GM19395 (cell line): ENCODE measurements around the gene STAT4.

Experiments
- ATAC-seq: cut with Tn5 transposase; IDR thresholded peaks from one replicate; pipeline ENCODE4 v1.9.1; 2021; ENCODE audit warnings: mild to moderate bottlenecking, moderate library complexity; ENCODE audit not compliant: unreplicated experiment

Gene STAT4

GRCh38 chr2:191149391-191149790, 1.4 kb downstream of the STAT4 start:
- ATAC-seq = no peak

DNA sequence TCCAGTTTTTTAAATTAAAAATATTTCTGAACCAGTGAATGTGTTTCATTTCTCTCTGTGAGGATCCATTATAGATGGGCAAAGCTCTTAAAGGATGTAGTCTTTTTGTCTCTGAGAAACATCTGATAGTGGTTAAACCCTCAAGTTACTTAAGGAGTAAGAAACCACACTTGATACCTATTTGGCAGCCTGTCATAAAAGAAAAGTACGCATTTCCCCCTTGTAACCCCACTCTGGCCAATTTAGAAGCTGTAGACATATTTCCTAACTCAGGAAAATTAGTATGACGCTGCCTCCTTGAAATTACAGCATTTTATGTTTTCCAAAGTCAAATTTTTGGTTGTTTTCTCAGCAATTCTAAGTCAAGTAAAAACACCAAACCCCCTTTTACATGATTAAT, 2.0 kb downstream of the STAT4 start:
- ATAC-seq = no peak

GRCh38 chr2:191148281-191148680, 2.5 kb downstream of the STAT4 start:
- ATAC-seq = no peak

- ATAC-seq = no peak
Observed at GRCh38 chr2:191145769-191146471, 4.9 kb downstream of the STAT4 start.

DNA sequence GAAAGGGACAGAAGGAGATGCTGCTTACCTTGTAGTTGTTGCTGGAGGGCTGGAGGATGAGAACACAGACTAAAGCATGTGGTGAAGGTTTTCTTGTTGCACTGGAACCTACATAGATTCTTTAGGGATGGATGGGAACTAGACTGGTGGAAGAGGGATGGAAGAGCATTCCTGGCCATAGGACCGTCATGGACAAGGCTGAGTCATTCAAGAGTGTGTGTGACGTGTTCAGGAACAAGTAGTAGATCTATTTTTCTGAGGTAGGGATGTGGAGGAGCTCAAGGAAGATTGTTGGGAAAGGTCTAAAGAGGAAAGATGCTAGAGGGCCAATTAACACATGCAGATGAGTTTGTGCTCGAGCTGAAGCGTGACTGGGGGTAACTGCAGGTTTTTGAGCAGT, 6.6 kb downstream of the STAT4 start:
- ATAC-seq = no peak

- no peak for ATAC-seq
Observed at GRCh38 chr2:191143791-191144190, 7.0 kb downstream of the STAT4 start.

GRCh38 chr2:191128911-191129304, 21.9 kb downstream of the STAT4 start:
- ATAC-seq = no peak

DNA sequence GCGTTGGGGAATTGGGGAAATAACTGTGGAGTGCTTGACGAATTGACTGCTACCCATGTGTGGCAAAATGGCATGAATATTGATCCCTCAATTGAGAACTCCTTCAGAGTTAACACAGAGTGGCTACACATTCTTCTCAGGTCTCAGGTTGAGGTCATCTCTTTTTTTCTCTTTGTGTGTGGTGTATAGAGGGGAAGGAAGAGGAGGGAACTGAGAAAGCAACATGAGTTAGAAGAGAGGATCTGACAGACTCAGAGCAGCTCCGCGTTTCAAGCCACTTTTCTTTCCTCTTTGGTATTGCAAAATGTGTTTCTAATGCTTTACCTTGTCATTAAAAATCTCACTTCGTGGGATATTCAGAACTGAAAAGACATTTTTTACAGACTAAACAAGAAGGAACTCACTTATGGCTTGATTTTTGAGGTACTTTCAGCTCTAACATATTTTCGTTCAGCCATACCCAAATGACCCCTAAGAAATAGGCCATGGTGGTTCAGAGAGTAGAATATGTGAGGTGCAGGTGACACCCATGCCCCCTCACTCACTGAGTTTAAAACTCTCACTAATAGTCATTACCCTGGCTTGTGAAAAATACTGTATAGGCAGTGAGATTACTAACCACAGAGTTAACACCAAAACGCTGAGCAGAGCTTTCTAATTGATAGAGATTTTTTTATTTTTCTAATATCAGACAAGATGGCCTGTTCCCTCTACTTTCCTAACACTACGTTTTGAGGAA, 22.5 kb downstream of the STAT4 start:
- peak; percentile 90 for ATAC-seq

DNA sequence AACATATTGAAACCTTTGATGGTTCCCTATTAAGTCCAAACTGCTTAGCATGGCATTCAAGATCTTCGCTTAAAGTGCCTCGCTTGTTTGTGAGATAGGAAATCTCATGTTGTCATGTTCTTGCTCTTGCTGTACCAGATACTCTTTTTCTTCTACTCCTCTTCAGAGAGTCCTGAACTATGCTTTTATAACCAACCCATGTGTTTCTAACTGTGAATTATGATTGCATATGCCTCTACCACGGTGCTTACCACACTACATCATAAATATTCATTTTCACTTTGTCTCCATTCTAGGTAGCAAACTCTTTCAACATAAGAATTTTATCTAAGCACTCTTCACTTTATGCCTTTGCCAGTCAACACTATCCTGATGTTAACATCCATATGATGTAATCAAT, 23.6 kb downstream of the STAT4 start:
- ATAC-seq = no peak

GRCh38 chr2:191126386-191127085, 24.3 kb downstream of the STAT4 start:
- no peak for ATAC-seq

DNA sequence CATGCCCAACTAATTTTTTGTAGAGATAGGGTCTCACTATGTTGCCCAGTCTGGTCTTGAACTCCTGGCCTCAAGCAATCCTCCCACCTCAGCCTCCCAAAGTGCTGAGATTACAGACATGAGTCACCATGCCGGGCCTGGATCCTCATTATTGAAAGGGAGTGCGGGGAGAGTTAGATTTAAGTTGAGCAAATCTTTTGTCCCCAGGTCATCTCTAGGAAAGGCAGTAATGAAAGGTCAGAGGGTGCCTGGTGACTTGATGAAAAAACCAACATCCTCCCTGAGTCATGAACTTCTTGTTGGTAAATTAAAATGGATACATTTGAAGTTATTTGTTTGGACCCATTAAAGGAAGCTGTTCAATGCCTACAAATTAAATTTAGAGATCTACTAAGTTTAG, 25.1 kb downstream of the STAT4 start:
- ATAC-seq = no peak

DNA sequence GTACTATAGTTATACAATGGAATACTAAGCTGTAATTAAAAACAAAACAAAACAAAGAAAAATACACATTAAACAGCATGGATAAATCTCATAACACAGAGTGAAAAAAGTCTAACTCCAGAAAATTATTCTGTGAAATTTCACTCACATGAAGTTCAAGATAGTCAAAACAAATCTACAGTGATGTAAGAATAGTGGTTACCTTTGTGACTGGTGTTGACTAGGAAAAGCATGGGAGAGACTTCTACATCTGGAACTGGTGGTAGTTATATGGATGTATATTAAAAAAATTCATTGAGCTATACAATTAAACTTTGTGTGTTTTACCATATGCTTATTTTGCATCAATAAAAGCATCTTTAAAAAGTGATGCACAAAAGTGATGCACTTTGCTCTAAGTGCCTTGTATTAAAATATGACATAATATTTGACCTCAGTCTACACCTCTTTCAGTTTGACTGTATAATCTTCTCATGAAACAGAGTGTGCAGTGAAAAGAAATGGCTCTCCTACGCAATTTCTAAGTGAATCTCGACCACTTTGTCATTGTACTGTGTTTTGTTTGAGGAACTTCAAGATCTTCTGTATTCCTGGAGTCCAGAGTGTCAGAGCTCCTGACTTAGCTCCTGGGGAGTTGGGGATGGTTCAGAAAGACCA, 28.0 kb downstream of the STAT4 start:
- ATAC-seq = peak; percentile 69

DNA sequence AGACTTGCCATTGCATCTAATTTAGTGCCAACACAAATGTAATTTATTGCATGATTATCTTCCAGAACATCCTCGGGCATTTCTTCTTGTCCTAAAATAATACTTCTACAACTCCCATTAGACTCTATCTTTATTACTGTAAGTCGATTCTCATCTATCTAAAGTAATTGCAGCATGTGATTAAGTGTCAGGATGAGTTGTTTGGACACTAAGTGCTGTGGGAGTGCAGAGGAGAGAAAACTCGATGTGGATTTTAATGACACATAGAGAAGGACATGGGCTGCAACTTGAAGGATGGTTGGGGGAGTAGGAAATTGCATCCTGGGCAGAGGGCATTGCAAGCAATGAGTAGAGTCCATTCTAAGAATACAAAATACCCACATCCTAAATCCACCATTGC, 33.5 kb downstream of the STAT4 start:
- ATAC-seq = no peak

GRCh38 chr2:191115804-191116203, 35.0 kb downstream of the STAT4 start:
- ATAC-seq = peak; percentile 46

GRCh38 chr2:191115391-191115790, 35.4 kb downstream of the STAT4 start:
- peak; percentile 29 for ATAC-seq

GRCh38 chr2:191114403-191114886, 36.3 kb downstream of the STAT4 start:
- ATAC-seq = peak; percentile 84

GRCh38 chr2:191113761-191114160, 37.0 kb downstream of the STAT4 start:
- no peak for ATAC-seq

- no peak for ATAC-seq
Observed at GRCh38 chr2:191112448-191112901, 38.3 kb downstream of the STAT4 start.

- ATAC-seq = no peak
Observed at GRCh38 chr2:191109888-191110287, 40.9 kb downstream of the STAT4 start.

DNA sequence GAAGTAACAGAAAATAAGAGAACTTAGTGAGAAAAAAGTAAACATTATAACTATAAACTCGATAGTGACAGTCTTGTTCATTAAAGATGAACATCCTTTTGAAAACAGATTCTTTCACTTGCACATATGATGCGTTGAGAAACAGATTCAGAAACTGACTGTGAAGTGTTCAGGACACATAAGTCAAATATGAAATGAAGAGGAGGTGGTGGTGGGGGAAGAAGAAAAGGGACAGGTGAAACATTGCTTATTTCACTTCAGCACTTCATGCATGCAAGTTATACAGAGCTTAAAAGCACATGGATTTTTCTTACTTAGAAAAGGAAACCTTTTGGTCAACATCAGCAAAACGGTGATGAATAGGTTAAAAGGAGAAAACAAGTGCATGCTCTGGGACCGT, 42.5 kb downstream of the STAT4 start:
- no peak for ATAC-seq

DNA sequence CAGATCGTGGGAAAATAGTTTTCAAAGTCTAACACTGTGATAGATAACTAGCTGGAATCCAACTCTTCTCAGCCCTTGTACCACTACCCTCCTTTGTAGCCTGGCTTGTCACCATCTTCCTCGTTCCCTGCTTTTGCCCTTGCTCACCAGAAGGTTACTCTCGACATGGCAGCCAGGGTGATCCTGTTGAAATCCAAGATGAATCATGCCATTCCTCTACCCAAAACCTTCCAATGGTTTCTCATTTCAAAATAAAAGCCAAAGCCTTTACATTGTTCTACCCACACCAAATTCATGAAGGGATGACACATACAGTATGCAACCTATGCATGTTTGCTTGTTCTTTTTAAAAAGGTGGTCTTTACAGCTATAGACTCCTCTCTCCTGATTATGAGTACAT, 45.7 kb downstream of the STAT4 start:
- no peak for ATAC-seq
